Cardiac fibroblast (primary cell): Measurements from ENCODE around the gene SFXN3.

Experiments used
- DNase-seq, 2 donors: peaks; one replicate each; pipeline versions ENCODE4 v3.0.0 to v3.0.0-alpha.2; 2010; ENCODE audit warnings: low read depth in 2 of 2
- H3K4me3 ChIP-seq, 2 donors: replicated peaks in 1 of 2; 1 replicate in 1 of 2; 2 replicates in 1 of 2; pipeline ENCODE4 v1.5.1; 2011; ENCODE audit warnings: low read depth in 2 of 2, low read length in 2 of 2, mild to moderate bottlenecking in 2 of 2, moderate library complexity in 1 of 2
- CTCF ChIP-seq: IDR thresholded peaks from one replicate; pipeline ENCODE4 v1.5.1; 2011; ENCODE audit warnings: low read depth, mild to moderate bottlenecking, low read length, inconsistent platforms

Gene SFXN3

DNA sequence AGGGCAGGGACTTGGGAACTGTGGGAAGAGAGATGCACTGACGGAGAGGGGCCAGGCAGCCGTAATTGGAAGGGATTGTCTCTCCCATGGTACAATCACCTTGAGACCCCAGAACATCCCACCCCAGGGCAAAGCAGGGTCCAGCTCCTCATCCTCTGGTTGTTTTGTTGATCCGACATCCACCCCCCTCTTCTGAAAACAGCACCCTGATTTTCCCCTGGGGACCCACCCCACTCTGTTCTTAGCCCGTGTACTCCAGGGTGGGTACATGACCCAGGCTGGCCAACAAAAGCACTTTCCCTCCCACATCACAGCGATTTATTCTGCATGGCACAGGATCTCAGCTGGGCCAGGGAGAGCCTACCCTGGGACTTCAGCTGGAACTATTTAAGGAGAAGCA lies 14.2 kb upstream of the SFXN3 start:
- H3K4me3 ChIP-seq: no peak overlapping the region
- no peak for DNase-seq
- TF ChIP-seq CTCF: no peak

DNA sequence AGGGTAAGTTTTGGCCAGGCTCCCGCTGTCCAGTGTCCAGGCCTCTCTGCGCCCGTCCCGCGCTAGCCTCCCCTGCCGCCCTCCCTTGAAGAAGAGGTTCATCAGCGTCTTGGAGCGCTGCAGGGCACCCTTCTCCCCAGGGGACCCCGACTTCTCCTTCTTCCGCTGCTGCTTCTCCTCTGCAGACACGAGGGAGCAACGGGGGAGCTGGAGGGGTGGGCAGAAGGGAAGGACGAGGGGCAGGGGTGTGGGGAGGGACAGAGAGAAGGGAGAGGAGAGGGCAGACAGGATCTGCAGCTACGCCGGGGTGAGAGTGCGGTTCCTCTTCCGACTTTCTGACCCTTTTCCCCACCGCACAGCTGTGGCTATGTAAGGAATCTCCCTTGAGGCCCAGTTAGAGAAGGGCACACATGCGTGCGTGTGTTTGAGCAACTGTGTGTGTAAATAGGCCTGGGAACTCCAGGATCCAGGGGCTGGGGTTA lies 12.9 kb upstream of the SFXN3 start:
- H3K4me3 ChIP-seq: no peak overlapping the region
- no peak for TF ChIP-seq CTCF
- peak in 1 of 2 donors; percentile 46 for DNase-seq

DNA sequence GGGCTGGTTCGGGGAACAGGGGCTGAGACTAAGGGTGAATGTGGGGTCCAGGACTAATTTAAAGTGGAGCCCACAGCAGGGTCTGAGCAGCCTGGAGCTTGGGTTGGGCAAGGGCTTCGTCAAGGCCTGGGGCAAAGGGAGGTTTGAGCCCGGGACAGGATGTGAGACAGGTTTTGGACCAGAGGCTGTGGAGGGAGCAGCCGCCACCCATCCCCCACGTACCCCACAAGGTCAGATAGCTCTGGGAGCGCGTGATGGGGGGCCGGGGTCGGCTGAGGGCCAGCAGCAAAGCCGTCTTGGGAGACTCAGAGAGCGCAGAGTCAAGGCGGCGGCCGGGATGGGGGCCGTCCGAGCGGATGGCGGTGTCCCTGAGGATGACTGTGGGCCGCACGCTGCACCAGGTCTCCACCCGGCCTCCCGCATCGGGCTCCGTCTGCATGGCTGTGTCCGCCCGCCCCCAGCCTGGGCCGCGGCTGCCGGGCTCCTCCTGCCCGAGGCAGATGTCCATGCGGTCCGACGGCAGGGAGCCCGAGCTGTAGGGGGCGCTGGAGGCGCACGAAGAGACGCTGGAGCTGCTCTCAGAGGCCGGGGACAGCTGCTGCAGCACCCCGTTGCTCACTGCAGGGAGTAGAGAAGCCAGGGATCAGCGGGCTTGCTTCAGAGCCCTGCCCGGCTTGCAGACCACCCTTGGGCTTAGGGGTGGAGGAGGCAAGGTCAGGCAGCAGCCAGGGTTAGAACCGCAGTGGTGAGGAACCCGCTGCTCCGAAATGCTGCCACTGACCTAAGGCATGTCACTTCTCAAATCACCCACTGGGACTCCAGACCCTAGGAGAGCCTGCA lies 12.2 kb upstream of the SFXN3 start:
- TF ChIP-seq CTCF: peak; percentile 81
- no peak overlapping the region for H3K4me3 ChIP-seq

GRCh38 chr10:101019440-101019703 lies 11.7 kb upstream of the SFXN3 start:
- DNase-seq: no peak
- no peak overlapping the region for H3K4me3 ChIP-seq
- TF ChIP-seq CTCF: no peak

More for the DNA sequence above, 12.2 kb upstream of the SFXN3 start:
- peak; percentile 85 to 88 for DNase-seq

DNA sequence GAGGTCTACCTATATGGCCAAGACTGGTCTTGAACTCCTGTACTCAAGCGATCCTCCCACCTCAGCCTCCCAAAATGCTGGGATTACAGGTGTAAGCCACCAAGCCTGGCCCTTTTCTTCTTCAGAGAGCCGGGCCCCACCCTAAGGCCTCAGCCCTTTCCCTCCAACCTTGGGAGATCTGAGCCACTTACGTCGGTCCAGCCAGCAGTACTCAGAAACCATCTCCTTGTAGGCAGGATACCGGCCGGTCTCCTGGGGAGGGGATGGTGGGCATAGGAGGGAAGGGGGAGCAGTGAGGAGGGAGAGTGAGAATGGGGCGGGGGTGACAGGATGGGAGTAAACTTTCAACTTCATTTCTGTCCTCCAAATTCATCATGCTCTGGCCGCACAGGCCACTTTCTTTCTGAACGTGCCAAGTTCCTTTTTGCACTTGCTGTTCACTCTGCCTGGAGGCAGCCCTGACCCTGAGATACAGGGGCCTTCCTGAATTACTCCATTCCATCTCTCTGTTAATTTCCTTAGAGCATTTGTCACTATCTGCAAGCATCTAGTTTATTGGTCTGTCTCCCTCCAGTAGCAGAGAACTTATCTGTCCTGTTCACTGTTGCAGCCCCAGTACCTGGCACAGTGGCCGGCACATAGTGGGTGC lies 10.5 kb upstream of the SFXN3 start:
- no peak overlapping the region for H3K4me3 ChIP-seq
- TF ChIP-seq CTCF: no peak
- no peak for DNase-seq

- TF ChIP-seq CTCF: no peak
- H3K4me3 ChIP-seq: no peak overlapping the region
Measured at GRCh38 chr10:101021239-101021638, 9.8 kb upstream of the SFXN3 start.

More at GRCh38 chr10:101021239-101021638, 9.8 kb upstream of the SFXN3 start:
- no peak for DNase-seq
